Neural progenitor cell (in vitro differentiated cells): ENCODE measurements around the gene CPA4.

Source experiments
- CTCF ChIP-seq: fragments of 200-600 bp; sonication (generic); IDR thresholded peaks from 2 replicates; pipeline ENCODE4 v1.5.1; 2017; ENCODE audit warnings: antibody characterized with exemption, mild to moderate bottlenecking
- EZH2 ChIP-seq: fragments of 200-600 bp; sonication (generic); IDR thresholded peaks from 2 replicates; pipeline ENCODE4 v1.6.1; 2017; ENCODE audit warnings: antibody characterized with exemption, mild to moderate bottlenecking, moderate library complexity
- EZH2phosphoT487 ChIP-seq: fragments of 200-600 bp; sonication (generic); IDR thresholded peaks from 2 replicates; pipeline ENCODE4 v1.6.1; 2017; ENCODE audit warnings: antibody characterized with exemption

- TF ChIP-seq EZH2 (no peak), CTCF (no peak), EZH2phosphoT487 (no peak)
These were observed 3.5 kb upstream of the CPA4 start for GRCh38 chr7:130289478-130289877.
